ENCODE results near the gene CLOCK.
A peak's percentile ranks its signal among the peaks of the same experiment; 100 is the strongest.

CLOCK gene

GRCh38 chr4:55475394-55476243, 71.1 kb downstream of the CLOCK start:
- FAIRE-seq: peak; percentile 80
- peak; percentile 47 for DNase-seq (ENCODE audit: low spot score)

GRCh38 chr4:55469979-55470378, 76.7 kb downstream of the CLOCK start:
- FAIRE-seq (no peak), DNase-seq (ENCODE audit: low spot score) (no peak)

- DNase-seq (ENCODE audit: low spot score) (peak; percentile 46), FAIRE-seq (no peak)
Measured at GRCh38 chr4:55468724-55469123, 78.0 kb downstream of the CLOCK start.

GRCh38 chr4:55466001-55466400, 80.7 kb downstream of the CLOCK start:
- no peak for FAIRE-seq
- no peak for DNase-seq (ENCODE audit: low spot score)

GRCh38 chr4:55458611-55459010, 88.1 kb downstream of the CLOCK start:
- no peak for FAIRE-seq
- DNase-seq (ENCODE audit: low spot score): no peak

- FAIRE-seq (peak; percentile 69), DNase-seq (ENCODE audit: low spot score) (no peak)
Measured at GRCh38 chr4:55458164-55458563, 88.5 kb downstream of the CLOCK start.

GRCh38 chr4:55450566-55450965, 96.1 kb downstream of the CLOCK start:
- peak; percentile 2 for FAIRE-seq

GRCh38 chr4:55447831-55448230, 98.9 kb downstream of the CLOCK start:
- peak; percentile 86 for FAIRE-seq
- peak; percentile 38 for DNase-seq (ENCODE audit: low spot score)

More at GRCh38 chr4:55450566-55450965, 96.1 kb downstream of the CLOCK start:
- no peak for DNase-seq (ENCODE audit: low spot score)

- DNase-seq (ENCODE audit: low spot score): no peak
- no peak for FAIRE-seq
Measured at GRCh38 chr4:55447108-55447708, 99.5 kb downstream of the CLOCK start.

- no peak for FAIRE-seq
- no peak for DNase-seq (ENCODE audit: low spot score)
Measured at GRCh38 chr4:55446578-55446922, 100.2 kb downstream of the CLOCK start.

GRCh38 chr4:55445921-55446577, 100.7 kb downstream of the CLOCK start:
- DNase-seq (ENCODE audit: low spot score) (peak; percentile 90), FAIRE-seq (peak; percentile 96)

- DNase-seq (ENCODE audit: low spot score): peak; percentile 36
- FAIRE-seq: peak; percentile 52
Measured at GRCh38 chr4:55444827-55445226, 101.9 kb downstream of the CLOCK start.

GRCh38 chr4:55442541-55442940, 104.2 kb downstream of the CLOCK start:
- FAIRE-seq: peak; percentile 67

GRCh38 chr4:55440786-55441185, 105.9 kb downstream of the CLOCK start:
- no peak for DNase-seq (ENCODE audit: low spot score)
- FAIRE-seq: no peak

More at GRCh38 chr4:55442541-55442940, 104.2 kb downstream of the CLOCK start:
- no peak for DNase-seq (ENCODE audit: low spot score)

- DNase-seq (ENCODE audit: low spot score) (no peak), FAIRE-seq (no peak)
Measured at GRCh38 chr4:55439023-55439422, 107.7 kb downstream of the CLOCK start.

- FAIRE-seq (no peak), DNase-seq (ENCODE audit: low spot score) (no peak)
Measured at GRCh38 chr4:55438314-55438713, 108.4 kb downstream of the CLOCK start.

GRCh38 chr4:55437823-55438222, 108.9 kb downstream of the CLOCK start:
- no peak for FAIRE-seq

GRCh38 chr4:55437356-55437796, 109.3 kb downstream of the CLOCK start:
- DNase-seq (ENCODE audit: low spot score): no peak
- no peak for FAIRE-seq

More at GRCh38 chr4:55437823-55438222, 108.9 kb downstream of the CLOCK start:
- no peak for DNase-seq (ENCODE audit: low spot score)

- FAIRE-seq: no peak
- no peak for DNase-seq (ENCODE audit: low spot score)
Measured at GRCh38 chr4:55435141-55435841, 111.4 kb downstream of the CLOCK start.

GRCh38 chr4:55431710-55432336, 114.9 kb downstream of the CLOCK start:
- no peak for FAIRE-seq
- DNase-seq (ENCODE audit: low spot score): no peak

GRCh38 chr4:55424791-55425190, 121.9 kb downstream of the CLOCK start:
- DNase-seq (ENCODE audit: low spot score) (no peak), FAIRE-seq (no peak)

Measured in RCC 7860 (cell line).